A549 (cell line): ENCODE measurements around the gene BAG1.

ENCODE experiments used
- CEBPB ChIP-seq, 2 experiments: fragments of >200 bp in 1 of 2; sonication (Bioruptor Twin) in 1 of 2; formaldehyde crosslinking in 1 of 2; IDR thresholded peaks; 2 replicates each; pipeline ENCODE4 v1.6.1; 2012 to 2016
- CTCF ChIP-seq: fragments of >200 bp; sonication (Bioruptor Twin); formaldehyde crosslinking; IDR thresholded peaks from 3 replicates; pipeline ENCODE4 v1.5.1; 2016
- EP300 ChIP-seq, 2 experiments: fragments of >200 bp; sonication (Bioruptor Twin); formaldehyde crosslinking; IDR thresholded peaks; 2 replicates in 1 of 2; 3 replicates in 1 of 2; pipeline ENCODE4 v1.6.1; 2016 to 2017
- ESRRA ChIP-seq: fragments of 150-350 bp; IDR thresholded peaks from 2 replicates; pipeline ENCODE4 v1.6.1; 2014; ENCODE audit warnings: mild to moderate bottlenecking, low read length, borderline replicate concordance
- HMGXB4 ChIP-seq: fragments of 250-450 bp; sonication (Bioruptor Pico); IDR thresholded peaks from 2 replicates; pipeline ENCODE4 v1.5.0; 2021; ENCODE audit warnings: mild to moderate bottlenecking, moderate library complexity, borderline replicate concordance
- KDM5A ChIP-seq: fragments of 200-600 bp; sonication (generic); IDR thresholded peaks from 2 replicates; pipeline ENCODE4 v1.6.1; 2016; ENCODE audit warnings: antibody characterized with exemption, mild to moderate bottlenecking
- MAZ ChIP-seq: fragments of 150-350 bp; IDR thresholded peaks from 2 replicates; pipeline ENCODE4 v1.6.1; 2014; ENCODE audit warnings: antibody characterized with exemption, low read depth, low read length, borderline replicate concordance
- POLR2A ChIP-seq: IDR thresholded peaks from 2 replicates; pipeline ENCODE4 v1.6.1; 2012; ENCODE audit warnings: mild to moderate bottlenecking, low read length
- RCOR1 ChIP-seq: fragments of 150-350 bp; IDR thresholded peaks from 2 replicates; pipeline ENCODE4 v1.6.1; 2014; ENCODE audit warnings: antibody characterized with exemption, low read length, low read depth
- RFX5 ChIP-seq: fragments of 450-650 bp; IDR thresholded peaks from 2 replicates; pipeline ENCODE4 v1.7.1; 2014; ENCODE audit warnings: antibody characterized with exemption, mild to moderate bottlenecking, moderate library complexity
- RNF2 ChIP-seq: fragments of 200-600 bp; sonication (generic); IDR thresholded peaks from 2 replicates; pipeline ENCODE4 v1.6.1; 2016; ENCODE audit warnings: low read depth, mild to moderate bottlenecking, antibody characterized with exemption, moderate library complexity, borderline replicate concordance
- SMC3 ChIP-seq: fragments of >200 bp; sonication (Bioruptor Twin); formaldehyde crosslinking; IDR thresholded peaks from 3 replicates; pipeline ENCODE4 v1.6.1; 2018; ENCODE audit warnings: inconsistent platforms
- SREBF2 ChIP-seq: fragments of 450-650 bp; IDR thresholded peaks from 2 replicates; pipeline ENCODE4 v1.6.1; 2014; ENCODE audit warnings: mild to moderate bottlenecking, moderate library complexity
- USF2 ChIP-seq: fragments of 450-650 bp; IDR thresholded peaks from 2 replicates; pipeline ENCODE4 v1.6.1; 2014; ENCODE audit warnings: antibody characterized with exemption

GRCh38 chr9:33295571-33295970 is 31.1 kb upstream of the BAG1 start:
- TF ChIP-seq POLR2A (no peak), RCOR1 (no peak), KDM5A (no peak), RFX5 (no peak), CTCF (no peak), SREBF2 (no peak), USF2 (no peak), EP300 (IDR thresholded peaks at IDR 0.05) (no peak), HMGXB4 (CRISPR knock-in tag) (no peak), RNF2 (no peak), CEBPB (IDR thresholded peaks at IDR 0.05) (no peak), MAZ (no peak), ESRRA (no peak), SMC3 (no peak)
